T-helper 2 cell treated with Interferon-gamma antibody and Interleukin-4, amounts not matched to agents 5 μg/mL and 100 μg/mL, for 36 hours (primary cell): ENCODE data around the gene CTRL.

Experiments used
- DNase-seq: peaks from one replicate; pipeline ENCODE4 v3.0.0; 2021; ENCODE audit warnings: low spot score
- H3K27ac Mint-ChIP-seq: one replicate; pipeline ENCODE4 v1.8.0; 2021; ENCODE audit warnings: mild to moderate bottlenecking, mixed read lengths
- H3K27me3 Mint-ChIP-seq: one replicate; pipeline ENCODE4 v1.8.0; 2021; ENCODE audit warnings: low read depth, mixed read lengths
- H3K36me3 Mint-ChIP-seq: one replicate; pipeline ENCODE4 v1.8.0; 2021; ENCODE audit warnings: low read depth, mixed read lengths
- H3K4me1 Mint-ChIP-seq: one replicate; pipeline ENCODE4 v1.8.0; 2021; ENCODE audit warnings: low read depth, mixed read lengths
- H3K4me3 Mint-ChIP-seq: one replicate; pipeline ENCODE4 v1.8.0; 2022; ENCODE audit warnings: mild to moderate bottlenecking, moderate library complexity, mixed read lengths
- H3K9me3 Mint-ChIP-seq: one replicate; pipeline ENCODE4 v1.8.0; 2021; ENCODE audit warnings: mixed read lengths

CTRL gene

DNA sequence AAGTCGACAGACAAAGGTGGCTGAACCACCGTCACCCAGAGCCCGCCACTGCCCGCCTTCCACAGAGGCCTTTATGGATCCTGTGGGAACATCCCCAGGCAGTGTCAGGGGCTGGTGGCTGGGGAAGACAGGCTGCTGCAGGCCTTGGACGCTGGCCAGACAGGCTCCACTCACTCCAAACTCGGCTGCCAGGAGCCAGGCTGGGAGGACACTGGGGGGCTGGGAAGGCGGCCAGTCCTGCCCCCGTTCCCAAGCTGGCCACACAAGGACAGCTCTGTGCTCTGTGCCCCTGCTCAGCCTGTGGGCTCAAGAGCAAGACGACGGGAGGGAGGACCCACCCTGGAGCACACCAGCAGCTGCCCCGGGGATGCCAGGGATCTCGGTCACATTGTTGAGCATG, 19.8 kb upstream of the CTRL start:
- H3K4me1 Mint-ChIP-seq, result no peaks in the 10 kb centered on the region
- no peaks in the 10 kb centered on the region for H3K9me3 Mint-ChIP-seq
- no peak for DNase-seq
- H3K27ac Mint-ChIP-seq, result no peak overlapping the region
- peaks cover 11% of the 10 kb centered on the region for H3K36me3 Mint-ChIP-seq
- no peak overlapping the region for H3K4me3 Mint-ChIP-seq
- no peaks in the 10 kb centered on the region for H3K27me3 Mint-ChIP-seq

DNA sequence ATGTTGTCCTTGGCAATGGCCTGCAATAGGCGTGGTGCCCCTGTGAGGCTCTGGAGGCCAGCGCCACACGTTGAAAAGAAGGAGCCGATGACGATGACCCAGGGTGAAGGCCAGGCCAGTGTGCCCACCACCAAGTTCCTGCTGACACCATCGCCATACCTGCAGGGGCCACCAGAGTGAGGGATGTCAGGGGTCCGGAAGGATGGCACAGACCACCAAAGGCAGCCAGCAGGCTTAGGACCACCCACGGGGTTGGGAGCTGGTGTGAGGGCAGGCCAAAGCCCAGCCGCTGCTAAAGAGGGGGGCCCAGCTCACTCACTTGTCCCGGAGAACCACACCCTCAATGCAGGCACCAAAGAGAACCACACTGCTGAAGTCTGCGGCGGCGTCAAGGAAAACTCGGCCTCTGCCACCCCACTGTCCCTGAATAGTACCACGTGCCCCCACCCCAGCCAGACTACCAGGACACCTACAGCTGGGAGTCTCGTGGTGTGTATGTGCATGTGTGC, 18.7 kb upstream of the CTRL start:
- Mint-ChIP-seq H3K36me3 (peaks cover 11% of the 10 kb centered on the region), H3K27ac (no peak overlapping the region), H3K4me3 (no peak overlapping the region), H3K4me1 (no peaks in the 10 kb centered on the region), H3K27me3 (no peaks in the 10 kb centered on the region), H3K9me3 (no peaks in the 10 kb centered on the region)
- no peak for DNase-seq

GRCh38 chr16:67949645-67950044, 18.0 kb upstream of the CTRL start:
- no peaks in the 10 kb centered on the region for H3K4me1 Mint-ChIP-seq
- H3K36me3 Mint-ChIP-seq, result peaks cover 12% of the 10 kb centered on the region
- no peaks in the 10 kb centered on the region for H3K9me3 Mint-ChIP-seq
- no peaks in the 10 kb centered on the region for H3K27me3 Mint-ChIP-seq
- no peak for DNase-seq
- H3K4me3 Mint-ChIP-seq, result no peak overlapping the region
- no peak overlapping the region for H3K27ac Mint-ChIP-seq

DNA sequence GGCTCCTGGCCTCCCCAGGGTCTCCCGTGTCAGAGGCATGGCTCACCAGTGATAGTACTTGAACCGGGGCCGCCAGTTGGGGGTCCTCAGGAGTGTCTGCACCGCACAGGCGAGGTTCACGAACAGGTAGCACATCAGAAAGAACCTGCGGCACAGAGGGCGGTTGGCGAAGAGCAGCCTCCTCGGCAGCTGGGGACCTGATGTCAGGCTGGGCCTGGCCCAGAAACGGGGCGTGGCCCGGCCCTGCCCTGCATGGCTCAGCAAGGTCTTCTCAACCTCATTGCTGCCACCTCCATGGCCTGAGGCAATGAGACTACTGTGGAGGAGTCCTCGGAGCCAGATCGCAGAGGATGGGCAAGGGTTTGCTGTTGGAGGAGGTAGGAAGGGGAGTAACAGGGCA, 16.4 kb upstream of the CTRL start:
- DNase-seq, result no peak
- H3K9me3 Mint-ChIP-seq, result no peaks in the 10 kb centered on the region
- H3K27me3 Mint-ChIP-seq, result no peaks in the 10 kb centered on the region
- peak overlapping the region; percentile 53 for H3K27ac Mint-ChIP-seq
- no peaks in the 10 kb centered on the region for H3K4me1 Mint-ChIP-seq
- H3K36me3 Mint-ChIP-seq, result peaks cover 16% of the 10 kb centered on the region
- no peak overlapping the region for H3K4me3 Mint-ChIP-seq

GRCh38 chr16:67946966-67947558, 15.4 kb upstream of the CTRL start:
- Mint-ChIP-seq H3K9me3 (no peaks in the 10 kb centered on the region), H3K36me3 (peaks cover 18% of the 10 kb centered on the region), H3K27ac (no peak overlapping the region), H3K27me3 (no peaks in the 10 kb centered on the region), H3K4me1 (no peaks in the 10 kb centered on the region), H3K4me3 (no peak overlapping the region)
- no peak for DNase-seq

DNA sequence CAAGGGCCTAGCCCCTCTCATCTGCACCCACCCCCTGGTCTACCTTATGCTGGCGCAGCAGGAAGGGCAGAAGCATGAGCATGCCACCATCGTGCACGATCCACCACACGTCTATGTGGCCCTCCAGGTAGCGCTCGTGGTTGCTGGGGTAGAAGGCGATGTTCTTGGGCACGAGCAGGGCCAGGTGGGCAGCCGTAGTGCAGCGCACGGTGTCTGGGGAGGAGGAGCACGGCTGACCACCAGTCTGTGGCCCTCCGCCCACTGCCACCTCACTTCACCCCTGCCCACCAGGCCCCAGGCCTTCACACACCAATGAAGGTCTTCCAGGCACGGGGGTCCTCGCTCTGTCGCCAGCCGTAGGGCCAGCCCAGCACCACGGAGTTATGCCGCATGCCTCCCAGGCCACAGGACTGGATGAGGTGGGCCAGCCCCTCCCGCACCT, 14.5 kb upstream of the CTRL start:
- Mint-ChIP-seq H3K36me3 (peaks cover 19% of the 10 kb centered on the region), H3K27ac (no peak overlapping the region), H3K4me3 (no peak overlapping the region), H3K9me3 (no peaks in the 10 kb centered on the region), H3K27me3 (no peaks in the 10 kb centered on the region), H3K4me1 (peaks cover 5% of the 10 kb centered on the region)
- no peak for DNase-seq

- peaks cover 5% of the 10 kb centered on the region for H3K4me1 Mint-ChIP-seq
These were observed 13.8 kb upstream of the CTRL start for GRCh38 chr16:67945392-67945933.

DNA sequence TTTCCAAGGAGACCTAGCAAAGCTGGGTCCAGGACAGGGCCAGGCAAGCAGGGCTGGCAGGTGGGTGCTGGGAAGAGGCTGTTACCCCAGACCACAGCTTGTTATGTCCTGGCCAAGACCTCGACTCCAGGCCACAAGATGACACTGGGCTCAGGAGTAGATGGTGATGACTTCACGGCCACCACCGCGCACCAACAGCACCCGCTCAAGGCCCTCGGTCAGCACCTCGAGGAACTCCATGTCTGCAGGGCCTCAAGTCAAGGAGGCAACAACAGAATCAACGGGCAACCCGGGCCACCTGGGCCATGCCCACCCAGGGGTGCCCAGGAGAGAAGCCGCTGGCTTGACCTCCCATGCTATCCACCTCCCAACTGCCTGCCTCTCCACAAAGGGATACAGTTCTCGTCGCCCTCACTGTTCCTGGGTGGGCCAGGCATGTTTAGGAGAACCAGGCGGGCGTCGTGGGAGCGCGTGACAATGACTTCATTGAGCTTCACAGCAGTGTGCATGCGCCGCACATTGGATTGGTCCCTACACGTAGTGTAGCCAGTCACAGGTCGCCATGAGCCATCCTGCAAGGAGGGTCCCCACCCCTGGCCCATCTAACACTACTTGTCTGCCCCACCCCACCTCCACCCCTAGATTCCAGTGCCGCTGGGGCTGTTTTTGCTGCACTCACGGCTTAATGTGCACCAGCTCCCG, 13.2 kb upstream of the CTRL start:
- peaks cover 10% of the 10 kb centered on the region for H3K4me1 Mint-ChIP-seq
- no peak overlapping the region for H3K4me3 Mint-ChIP-seq
- H3K36me3 Mint-ChIP-seq, result peaks cover 20% of the 10 kb centered on the region
- no peak for DNase-seq
- no peaks in the 10 kb centered on the region for H3K27me3 Mint-ChIP-seq
- H3K27ac Mint-ChIP-seq, result no peak overlapping the region
- no peaks in the 10 kb centered on the region for H3K9me3 Mint-ChIP-seq

More at GRCh38 chr16:67945392-67945933, 13.8 kb upstream of the CTRL start:
- Mint-ChIP-seq H3K27ac (no peak overlapping the region), H3K27me3 (no peaks in the 10 kb centered on the region), H3K4me3 (no peak overlapping the region), H3K9me3 (no peaks in the 10 kb centered on the region), H3K36me3 (peaks cover 17% of the 10 kb centered on the region)
- no peak for DNase-seq

- Mint-ChIP-seq H3K4me1 (peaks cover 12% of the 10 kb centered on the region), H3K27me3 (no peaks in the 10 kb centered on the region), H3K27ac (no peak within 1 kb of the TSS), H3K9me3 (no peaks in the 10 kb centered on the region), H3K4me3 (no peak within 1 kb of the TSS), H3K36me3 (peaks cover 25% of the 10 kb centered on the region)
- no peak for DNase-seq
These were observed 12.2 kb upstream of the CTRL start, which contains the start of gene LCAT for GRCh38 chr16:67943619-67944504. LCAT (minus strand) TSS chr16:67944120; CDS start chr16:67944101, 19 bp downstream.

DNA sequence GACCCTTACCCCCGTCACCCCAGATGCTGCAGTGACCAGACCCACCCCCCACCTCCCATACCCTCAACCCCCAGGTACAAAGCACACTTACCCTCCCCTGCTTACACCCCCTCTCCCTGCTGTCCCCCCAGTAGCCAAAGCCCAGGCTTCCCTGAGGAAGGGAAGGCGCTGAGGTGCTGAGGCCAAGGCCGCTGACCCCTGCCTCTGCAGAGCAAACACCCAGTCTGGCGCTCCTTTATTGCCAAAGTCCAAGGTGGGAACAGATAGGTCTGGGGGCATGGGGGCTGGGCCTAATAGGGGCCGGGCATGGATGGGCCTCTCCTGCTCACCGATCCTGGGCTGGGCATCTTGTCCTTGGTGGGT, 11.6 kb upstream of the CTRL start:
- Mint-ChIP-seq H3K4me1 (peaks cover 12% of the 10 kb centered on the region), H3K9me3 (no peaks in the 10 kb centered on the region), H3K36me3 (peaks cover 22% of the 10 kb centered on the region), H3K27me3 (no peaks in the 10 kb centered on the region), H3K4me3 (no peak overlapping the region), H3K27ac (no peak overlapping the region)
- DNase-seq, result no peak

- peaks cover 12% of the 10 kb centered on the region for H3K4me1 Mint-ChIP-seq
- H3K4me3 Mint-ChIP-seq, result no peak overlapping the region
- no peak for DNase-seq
- peaks cover 21% of the 10 kb centered on the region for H3K36me3 Mint-ChIP-seq
- H3K27me3 Mint-ChIP-seq, result no peaks in the 10 kb centered on the region
- H3K9me3 Mint-ChIP-seq, result no peaks in the 10 kb centered on the region
- no peak overlapping the region for H3K27ac Mint-ChIP-seq
These were observed 11.0 kb upstream of the CTRL start for GRCh38 chr16:67942510-67943255.

DNA sequence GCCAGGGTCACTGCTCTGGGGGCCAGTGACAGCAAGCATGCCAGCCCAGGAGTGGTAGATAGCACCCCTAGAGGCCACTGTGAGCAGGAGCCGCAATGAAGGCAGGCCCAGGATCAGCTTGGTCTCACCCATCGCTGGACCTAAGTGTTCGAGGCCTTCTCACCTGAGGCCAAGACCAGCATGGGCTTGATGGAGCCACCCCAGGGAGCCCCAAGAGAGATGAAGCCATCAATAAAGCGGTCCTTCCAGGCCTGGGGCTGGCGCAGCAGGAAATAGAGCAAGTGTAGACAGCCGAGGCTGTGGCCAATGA, 10.5 kb upstream of the CTRL start:
- H3K27ac Mint-ChIP-seq, result no peak overlapping the region
- peaks cover 23% of the 10 kb centered on the region for H3K36me3 Mint-ChIP-seq
- H3K27me3 Mint-ChIP-seq, result no peaks in the 10 kb centered on the region
- DNase-seq, result peak; percentile 33
- H3K9me3 Mint-ChIP-seq, result no peaks in the 10 kb centered on the region
- H3K4me3 Mint-ChIP-seq, result no peak overlapping the region
- peaks cover 16% of the 10 kb centered on the region for H3K4me1 Mint-ChIP-seq

- peaks cover 26% of the 10 kb centered on the region for H3K36me3 Mint-ChIP-seq
- no peak overlapping the region for H3K4me3 Mint-ChIP-seq
These were observed 10.0 kb upstream of the CTRL start for GRCh38 chr16:67941469-67942199.

More at GRCh38 chr16:67941469-67942199, 10.0 kb upstream of the CTRL start:
- Mint-ChIP-seq H3K27me3 (no peaks in the 10 kb centered on the region), H3K27ac (peak overlapping the region; percentile 36), H3K9me3 (no peaks in the 10 kb centered on the region), H3K4me1 (peaks cover 20% of the 10 kb centered on the region)
- DNase-seq, result no peak
